Transverse colon (tissue), 4 donors: Measurements from ENCODE around the gene SYNE1. TPM values are rescaled to one million over a fixed set of nuclear protein-coding genes. Genes with fewer than 3 reads are reported as not detected.

ENCODE experiments used
- DNase-seq: peaks from one replicate; pipeline ENCODE4 v3.0.0-alpha.2; 2019
- H3K27ac ChIP-seq, 4 donors: fragments of 200-600 bp; sonication (generic); 2 replicates each; pipeline ENCODE4 v1.5.1; 2016 to 2018; ENCODE audit warnings: inconsistent platforms in 4 of 4
- H3K27me3 ChIP-seq: fragments of 200-600 bp; sonication (generic); 2 replicates; pipeline ENCODE4 v1.5.1; 2017; ENCODE audit warnings: inconsistent platforms
- H3K36me3 ChIP-seq, 4 donors: fragments of 200-600 bp; sonication (generic); 2 replicates each; pipeline ENCODE4 v1.5.1; 2017 to 2019; ENCODE audit warnings: inconsistent platforms in 4 of 4
- H3K4me1 ChIP-seq, 4 donors: fragments of 200-600 bp; sonication (generic); 2 replicates each; pipeline ENCODE4 v1.5.1; 2017 to 2020; ENCODE audit warnings: inconsistent platforms in 4 of 4
- H3K4me3 ChIP-seq, 4 donors: fragments of 200-600 bp; sonication (generic); 1 replicate in 1 of 4; 2 replicates in 3 of 4; pipeline versions ENCODE4 v1.5.1 to v1.6.1; 2017 to 2019; ENCODE audit warnings: inconsistent platforms in 4 of 4
- H3K9me3 ChIP-seq, 2 donors: fragments of 200-600 bp; sonication (generic); 2 replicates each; pipeline ENCODE4 v1.5.1; 2017 to 2019; ENCODE audit warnings: inconsistent platforms in 2 of 2
- EP300 ChIP-seq: sonication (generic); formaldehyde crosslinking; IDR thresholded peaks from one replicate; pipeline ENCODE4 v1.6.1; 2017; ENCODE audit warnings: antibody characterized with exemption, low read depth
- POLR2A ChIP-seq: fragments of 450-650 bp; IDR thresholded peaks from one replicate; pipeline ENCODE4 v1.6.1; 2016; ENCODE audit warnings: antibody characterized with exemption, mild to moderate bottlenecking, moderate library complexity
- POLR2AphosphoS5 ChIP-seq, 3 donors: sonication (generic); formaldehyde crosslinking; IDR thresholded peaks; one replicate each; pipeline ENCODE4 v1.6.1; 2016; ENCODE audit warnings: antibody characterized with exemption in 3 of 3
- WGBS, 2 donors: methylation state at CpG; one replicate each; pipeline ENCODE4 v1.1.5; 2018; ENCODE audit warnings: low coverage in 1 of 2; 5-methylcytosine and 5-hydroxymethylcytosine counted together
- in situ Hi-C, 4 donors: fragments of 200-750 bp; cut with MboI; loops; one replicate each; pipeline versions ENCODE4 v1.15.0 to v1.15.1; 2017; ENCODE audit warnings: low sequenced_read_pairs in 3 of 4, low pct_ligation_motif_present in 1 of 4, low pct_unique_long_range_greater_than_20kb in 1 of 4
- intact Hi-C: fragments of 100-400 bp; cut with DNase I; formaldehyde crosslinking; loops from one replicate; pipeline ENCODE4 v1.15.1; 2023; ENCODE audit warnings: low total_unique reads
- total RNA-seq, 4 donors: library from RNA; depleted of rRNA; stranded (reverse); fragments of >200 nt; gene quantifications; one replicate each; pipeline ENCODE4 v1.1.0, GENCODE V29; 2016
- TF ChIP-seq, protein P1 (sequence below), 5 experiments: fragments of 200-600 bp in 3 of 5; fragments of 450-650 bp in 2 of 5; sonication (generic) in 3 of 5; IDR thresholded peaks; 1 replicate in 2 of 5; 2 replicates in 3 of 5; pipeline ENCODE4 v1.5.1; 2016 to 2017; ENCODE audit warnings: antibody characterized with exemption in 5 of 5, inconsistent platforms in 3 of 5, mild to moderate bottlenecking in 2 of 5, moderate library complexity in 1 of 5

The SYNE1 gene
- total RNA-seq, 4 donors from 2014 or later: 31.4 to 87.2 (median 59.7) TPM

DNA sequence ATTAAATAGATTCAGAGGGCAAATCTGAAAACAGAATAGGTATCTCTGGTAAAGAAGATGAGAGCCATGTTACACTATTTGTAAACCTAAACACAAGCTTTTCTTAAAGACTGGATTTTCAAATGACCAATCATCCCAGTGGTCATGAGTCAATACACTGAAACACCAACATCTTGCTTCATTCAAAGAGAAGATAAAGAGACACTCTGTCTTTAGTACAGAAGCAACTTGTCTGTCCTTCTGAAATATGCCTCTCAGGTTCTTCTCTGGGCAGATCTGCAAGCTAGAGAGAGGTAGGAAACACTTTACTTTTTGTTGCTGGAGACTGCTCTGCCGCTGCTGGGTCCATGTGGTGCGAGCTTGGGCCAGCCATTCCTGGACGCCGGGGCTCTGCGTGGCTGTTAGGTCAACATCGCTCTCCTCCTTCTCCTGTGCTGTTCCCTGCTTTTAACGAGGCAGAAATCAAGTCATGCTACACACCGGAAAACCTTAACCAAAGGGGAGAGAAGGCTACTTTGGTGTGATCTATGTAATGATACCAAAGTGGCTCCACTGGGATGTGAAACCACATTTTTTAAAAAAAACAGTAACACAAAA, 368.2 kb downstream of the SYNE1 start:
- TF ChIP-seq EP300: no peak
- TF ChIP-seq, protein P1, sequence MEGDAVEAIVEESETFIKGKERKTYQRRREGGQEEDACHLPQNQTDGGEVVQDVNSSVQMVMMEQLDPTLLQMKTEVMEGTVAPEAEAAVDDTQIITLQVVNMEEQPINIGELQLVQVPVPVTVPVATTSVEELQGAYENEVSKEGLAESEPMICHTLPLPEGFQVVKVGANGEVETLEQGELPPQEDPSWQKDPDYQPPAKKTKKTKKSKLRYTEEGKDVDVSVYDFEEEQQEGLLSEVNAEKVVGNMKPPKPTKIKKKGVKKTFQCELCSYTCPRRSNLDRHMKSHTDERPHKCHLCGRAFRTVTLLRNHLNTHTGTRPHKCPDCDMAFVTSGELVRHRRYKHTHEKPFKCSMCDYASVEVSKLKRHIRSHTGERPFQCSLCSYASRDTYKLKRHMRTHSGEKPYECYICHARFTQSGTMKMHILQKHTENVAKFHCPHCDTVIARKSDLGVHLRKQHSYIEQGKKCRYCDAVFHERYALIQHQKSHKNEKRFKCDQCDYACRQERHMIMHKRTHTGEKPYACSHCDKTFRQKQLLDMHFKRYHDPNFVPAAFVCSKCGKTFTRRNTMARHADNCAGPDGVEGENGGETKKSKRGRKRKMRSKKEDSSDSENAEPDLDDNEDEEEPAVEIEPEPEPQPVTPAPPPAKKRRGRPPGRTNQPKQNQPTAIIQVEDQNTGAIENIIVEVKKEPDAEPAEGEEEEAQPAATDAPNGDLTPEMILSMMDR (IDR thresholded peaks at IDR 0.05): no peak
- TF ChIP-seq POLR2A: no peak
- TF ChIP-seq POLR2AphosphoS5 (IDR thresholded peaks at IDR 0.05): no peak
- no peak for DNase-seq
- Histone ChIP-seq H3K4me3 (no peak overlapping the region), H3K9me3 (no peaks in the 10 kb centered on the region), H3K4me1 (peaks cover 4 to 49% (median 40%) of the 10 kb centered on the region in 4 donors), H3K27ac (no peak overlapping the region), H3K36me3 (no peaks in the 10 kb centered on the region), H3K27me3 (no peaks in the 10 kb centered on the region)
- in situ Hi-C loops (no loop called here), intact Hi-C loops (no loop called here)
- WGBS, 2 donors: 90% methylated on average over 8 of the region's 8 CpGs; no CpG with 5 or more reads in 1 of the 2 donors

DNA sequence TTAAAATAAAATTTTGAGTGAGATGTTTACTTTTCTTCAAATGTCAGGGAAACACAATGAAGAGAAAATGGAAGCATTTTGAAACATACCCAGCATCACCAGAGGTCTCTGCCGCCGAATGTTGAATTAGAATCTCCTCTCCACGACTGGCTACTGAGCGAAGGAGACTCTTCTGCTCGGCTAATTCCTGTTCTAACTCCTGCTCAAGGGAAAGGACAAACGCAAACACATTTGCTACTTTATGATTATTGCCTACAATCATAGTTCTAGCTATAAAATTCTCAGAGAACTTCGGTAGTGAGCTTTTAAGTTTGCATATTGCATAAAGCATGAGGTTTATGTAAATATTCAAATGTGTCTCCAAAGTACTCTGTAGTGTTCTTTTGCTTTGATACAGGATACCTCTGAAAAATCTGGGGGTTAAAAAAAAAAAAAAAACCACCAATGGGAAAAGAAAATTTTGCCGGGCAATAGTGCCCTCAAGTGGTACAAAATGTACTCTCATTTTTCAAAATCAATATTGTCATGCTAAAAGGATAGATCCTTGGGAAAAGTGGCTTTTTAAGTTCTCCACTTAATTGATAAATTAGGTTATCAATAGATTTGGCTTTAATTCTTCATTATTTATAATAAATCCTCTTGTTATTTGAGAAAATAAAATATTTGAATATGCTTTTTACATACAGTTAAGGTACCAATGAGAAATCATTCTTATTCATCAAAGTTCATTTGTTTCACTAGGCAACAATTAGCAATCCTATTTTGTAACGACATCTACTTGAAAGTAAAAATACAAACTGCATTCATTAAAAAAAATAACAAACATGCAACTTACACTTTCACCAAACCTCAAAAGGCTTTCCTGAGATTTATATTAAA, 369.0 kb downstream of the SYNE1 start:
- no peak for DNase-seq
- in situ Hi-C loops: no loop called here
- TF ChIP-seq EP300: no peak
- TF ChIP-seq, protein P1 (IDR thresholded peaks at IDR 0.05): peak; percentile 34 to 50 (median 46)
- Histone ChIP-seq H3K4me3 (no peak overlapping the region), H3K27ac (peak overlapping the region; percentile 13 to 53 (median 43)), H3K9me3 (no peaks in the 10 kb centered on the region), H3K36me3 (no peaks in the 10 kb centered on the region), H3K4me1 (peaks cover 4 to 42% (median 32%) of the 10 kb centered on the region in 4 donors), H3K27me3 (no peaks in the 10 kb centered on the region)
- intact Hi-C loops: no loop called here
- 31 to 39% methylated on average over 9 of the region's 9 CpGs for WGBS, 2 donors

DNA sequence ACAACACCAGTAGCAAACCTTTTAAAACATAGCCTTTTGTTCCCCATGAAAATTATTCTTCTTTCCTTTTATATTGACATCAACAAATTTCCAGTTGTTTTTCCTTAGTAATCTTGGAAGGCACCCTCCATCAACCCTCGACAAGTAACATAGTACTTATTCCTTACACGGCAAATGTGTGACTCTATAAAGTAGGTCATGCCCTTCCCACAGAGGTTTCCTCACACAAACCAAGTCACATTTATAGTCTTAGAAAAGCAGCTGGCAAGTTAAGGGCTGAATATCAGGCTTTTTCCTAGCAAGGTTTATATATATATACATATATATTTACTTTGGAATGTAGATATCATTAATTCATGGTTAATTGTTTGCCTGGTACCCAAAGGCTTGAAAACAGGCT, 371.5 kb downstream of the SYNE1 start:
- 17 to 48% methylated on average over 2 of the region's 2 CpGs for WGBS, 2 donors
- no peak for DNase-seq
- H3K27me3 ChIP-seq: no peaks in the 10 kb centered on the region
- no peak overlapping the region for H3K4me3 ChIP-seq
- H3K36me3 ChIP-seq: no peaks in the 10 kb centered on the region
- TF ChIP-seq POLR2AphosphoS5 (IDR thresholded peaks at IDR 0.05): no peak
- TF ChIP-seq EP300: no peak
- no peak for TF ChIP-seq POLR2A
- TF ChIP-seq, protein P1 (IDR thresholded peaks at IDR 0.05): no peak
- H3K9me3 ChIP-seq: no peaks in the 10 kb centered on the region
- in situ Hi-C loops (no loop called here), intact Hi-C loops (no loop called here)
- H3K4me1 ChIP-seq: peaks cover 4 to 21% (median 14%) of the 10 kb centered on the region in 4 donors
- no peak overlapping the region for H3K27ac ChIP-seq

DNA sequence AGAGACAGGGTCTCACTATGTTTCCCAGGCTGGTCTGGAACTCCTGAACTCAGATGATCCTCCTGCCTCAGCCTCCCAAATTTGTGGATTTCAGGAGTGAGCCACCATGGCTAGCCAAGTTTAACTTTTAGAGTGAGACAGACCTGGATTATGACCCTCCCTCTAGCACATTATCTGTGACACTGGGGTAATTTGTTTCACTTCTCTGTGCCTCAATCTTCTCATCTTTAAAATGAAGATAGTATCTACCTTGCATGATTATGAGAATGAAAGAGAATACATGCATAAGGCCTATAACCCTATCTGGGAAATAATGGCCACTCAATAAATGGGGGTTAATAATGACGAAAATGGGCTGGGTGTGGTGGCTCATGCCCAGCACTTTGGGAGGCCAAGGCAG, 373.6 kb downstream of the SYNE1 start:
- no peak for DNase-seq
- intact Hi-C loops (no loop called here), in situ Hi-C loops (no loop called here)
- no peaks in the 10 kb centered on the region for H3K27me3 ChIP-seq
- H3K4me1 ChIP-seq: peaks cover 4 to 21% (median 14%) of the 10 kb centered on the region in 4 donors
- WGBS, 2 donors: 43 to 100% methylated on average over 1 of the region's 1 CpG
- H3K27ac ChIP-seq: no peak overlapping the region
- peaks cover 0 to 7% (median 0%) of the 10 kb centered on the region in 4 donors for H3K36me3 ChIP-seq
- no peaks in the 10 kb centered on the region for H3K9me3 ChIP-seq
- H3K4me3 ChIP-seq: no peak overlapping the region
- TF ChIP-seq EP300 (no peak), POLR2AphosphoS5 (IDR thresholded peaks at IDR 0.05) (no peak), POLR2A (no peak)
- TF ChIP-seq, protein P1 (IDR thresholded peaks at IDR 0.05): no peak
